ENCODE measurements around the gene PSPN. TPM values are rescaled to one million over a fixed set of nuclear protein-coding genes. Genes with fewer than 3 reads are reported as not detected.

The PSPN gene
- total and polyA plus RNA-seq, 3 donors from 2014 or later = 1.1 to 5.1 (median 2.9) TPM

GRCh38 chr19:6384381-6384780 is 8.6 kb upstream of the PSPN start:
- Histone ChIP-seq H3K4me3 (no peak overlapping the region), H3K4me1 (no peaks in the 10 kb centered on the region), H3K27ac (no peak overlapping the region), H3K9me3 (no peaks in the 10 kb centered on the region), H3K36me3 (ENCODE audit: low read depth, missing control alignments) (no peaks in the 10 kb centered on the region), H3K27me3 (no peaks in the 10 kb centered on the region)
- intact Hi-C loops (cut with DNase I; ENCODE audit: low total_unique reads) = no loop called here
- WGBS, 2 donors = 85 to 89% methylated on average over 4 of the region's 4 CpGs
- DNase-seq = no peak
- TF ChIP-seq CTCF (IDR thresholded peaks at IDR 0.05) = no peak
- no peak for TF ChIP-seq POLR2A (IDR thresholded peaks at IDR 0.05)

GRCh38 chr19:6383188-6383587 is 7.5 kb upstream of the PSPN start:
- DNase-seq = no peak

GRCh38 chr19:6381030-6381750 is 5.5 kb upstream of the PSPN start:
- Histone ChIP-seq H3K27ac (no peak overlapping the region), H3K4me3 (no peak overlapping the region), H3K9me3 (no peaks in the 10 kb centered on the region), H3K4me1 (no peaks in the 10 kb centered on the region), H3K27me3 (no peaks in the 10 kb centered on the region), H3K36me3 (ENCODE audit: low read depth, missing control alignments) (no peaks in the 10 kb centered on the region)
- 96 to 98% methylated on average over 28 to 31 of the region's 40 CpGs for WGBS, 2 donors
- intact Hi-C loops (cut with DNase I; ENCODE audit: low total_unique reads) = no loop called here
- no peak for TF ChIP-seq CTCF (IDR thresholded peaks at IDR 0.05)
- TF ChIP-seq POLR2A (IDR thresholded peaks at IDR 0.05) = no peak
- DNase-seq = no peak

More at GRCh38 chr19:6383188-6383587, 7.5 kb upstream of the PSPN start:
- 96 to 97% methylated on average over 16 to 19 of the region's 19 CpGs for WGBS, 2 donors
- Histone ChIP-seq H3K4me1 (no peaks in the 10 kb centered on the region), H3K9me3 (no peaks in the 10 kb centered on the region), H3K27ac (no peak overlapping the region), H3K4me3 (no peak overlapping the region), H3K27me3 (no peaks in the 10 kb centered on the region), H3K36me3 (ENCODE audit: low read depth, missing control alignments) (no peaks in the 10 kb centered on the region)
- intact Hi-C loops (cut with DNase I; ENCODE audit: low total_unique reads) = no loop called here
- TF ChIP-seq CTCF (IDR thresholded peaks at IDR 0.05) (no peak), POLR2A (IDR thresholded peaks at IDR 0.05) (no peak)

GRCh38 chr19:6379744-6380143 is 4.0 kb upstream of the PSPN start:
- no peak for DNase-seq
- 91 to 97% methylated on average over 3 of the region's 3 CpGs for WGBS, 2 donors
- Histone ChIP-seq H3K27ac (no peak overlapping the region), H3K4me3 (no peak overlapping the region), H3K4me1 (no peaks in the 10 kb centered on the region), H3K36me3 (ENCODE audit: low read depth, missing control alignments) (no peaks in the 10 kb centered on the region), H3K27me3 (no peaks in the 10 kb centered on the region), H3K9me3 (no peaks in the 10 kb centered on the region)
- TF ChIP-seq CTCF (IDR thresholded peaks at IDR 0.05) (no peak), POLR2A (IDR thresholded peaks at IDR 0.05) (no peak)
- intact Hi-C loops (cut with DNase I; ENCODE audit: low total_unique reads) = no loop called here

- H3K9me3 ChIP-seq = no peaks in the 10 kb centered on the region
- H3K4me1 ChIP-seq = peaks cover 8% of the 10 kb centered on the region
- WGBS, 2 donors = 77 to 85% methylated on average over 9 of the region's 9 CpGs
- TF ChIP-seq CTCF (IDR thresholded peaks at IDR 0.05) (no peak), POLR2A (IDR thresholded peaks at IDR 0.05) (no peak)
- H3K36me3 ChIP-seq (ENCODE audit: low read depth, missing control alignments) = no peaks in the 10 kb centered on the region
- H3K4me3 ChIP-seq = no peak overlapping the region
- intact Hi-C loops (cut with DNase I; ENCODE audit: low total_unique reads) = no loop called here
- H3K27ac ChIP-seq = no peak overlapping the region
- no peak for DNase-seq
- H3K27me3 ChIP-seq = no peaks in the 10 kb centered on the region
These were observed 2.8 kb upstream of the PSPN start for GRCh38 chr19:6378486-6378885.

Data from testis (tissue), 3 donors.